Muscle of leg (tissue), 16 donors: ENCODE data around the gene SLC25A41. TPM values are rescaled to one million over a fixed set of nuclear protein-coding genes. Genes with fewer than 3 reads are reported as not detected.

ENCODE experiments used
- DNase-seq: peaks from one replicate; pipeline ENCODE4 v3.0.0; 2013
- H3K27ac ChIP-seq: one replicate; pipeline ENCODE4 v1.5.1; 2013; ENCODE audit warnings: mild to moderate bottlenecking, low read length, control low read depth
- H3K27me3 ChIP-seq: one replicate; pipeline ENCODE4 v1.6.1; 2013; ENCODE audit warnings: low read length; ENCODE audit not compliant: control insufficient read depth, insufficient read depth
- H3K36me3 ChIP-seq: one replicate; pipeline ENCODE4 v1.6.1; 2013; ENCODE audit warnings: low read length; ENCODE audit not compliant: control insufficient read depth, insufficient read depth
- H3K4me1 ChIP-seq: one replicate; pipeline ENCODE4 v1.6.1; 2013; ENCODE audit warnings: low read length; ENCODE audit not compliant: control insufficient read depth, insufficient read depth
- H3K4me3 ChIP-seq: one replicate; pipeline ENCODE4 v1.5.1; 2013; ENCODE audit warnings: low read length, control low read depth
- H3K9me3 ChIP-seq: replicated peaks from 2 replicates; pipeline ENCODE4 v1.6.1; 2013; ENCODE audit warnings: low read depth, low read length; ENCODE audit not compliant: control insufficient read depth
- WGBS: methylation state at CpG from one replicate; pipeline ENCODE4 v1.1.5; 2013; ENCODE audit warnings: missing lambda C conversion rate; ENCODE audit not compliant: insufficient coverage; 5-methylcytosine and 5-hydroxymethylcytosine counted together
- long read RNA-seq, 11 donors: transcript quantifications; one replicate each; lab custom pipeline, GENCODE V29; 2026
- polyA plus RNA-seq, 8 donors: library from polyadenylated mRNA; unstranded; fragments of 120-200 nt; gene quantifications; one replicate each; pipeline versions ENCODE4 v1.2.1 to v1.2.3, GENCODE V29; 2013; ENCODE audit warnings: inconsistent platforms in 1 of 8, low replicate concordance in 1 of 8; ENCODE audit not compliant: insufficient read length in 8 of 8, insufficient read depth in 1 of 8
- total RNA-seq: library from RNA; stranded (reverse); fragments of 120-200 nt; gene quantifications from one replicate; pipeline ENCODE4 v1.2.4, GENCODE V29; 2013

The SLC25A41 gene
- total RNA-seq (0.22 TPM), polyA plus RNA-seq (under 1 TPM; 0.19 to 0.71 (median 0.50) TPM)
- long read RNA-seq, donor 1, result 0 reads
- long read RNA-seq, donor 2, result 0 reads
- long read RNA-seq, donor 3, result 0 reads
- long read RNA-seq, donor 4, result 0 reads
- long read RNA-seq, donor 5, result 0 reads
- long read RNA-seq, donor 6, result 0 reads
- long read RNA-seq, donor 7, result 0 reads
- long read RNA-seq, donor 8, result 0 reads
- long read RNA-seq, donor 9, result 0 reads
- long read RNA-seq, donor 10, result 0 reads
- long read RNA-seq, donor 11, result 0 reads

DNA sequence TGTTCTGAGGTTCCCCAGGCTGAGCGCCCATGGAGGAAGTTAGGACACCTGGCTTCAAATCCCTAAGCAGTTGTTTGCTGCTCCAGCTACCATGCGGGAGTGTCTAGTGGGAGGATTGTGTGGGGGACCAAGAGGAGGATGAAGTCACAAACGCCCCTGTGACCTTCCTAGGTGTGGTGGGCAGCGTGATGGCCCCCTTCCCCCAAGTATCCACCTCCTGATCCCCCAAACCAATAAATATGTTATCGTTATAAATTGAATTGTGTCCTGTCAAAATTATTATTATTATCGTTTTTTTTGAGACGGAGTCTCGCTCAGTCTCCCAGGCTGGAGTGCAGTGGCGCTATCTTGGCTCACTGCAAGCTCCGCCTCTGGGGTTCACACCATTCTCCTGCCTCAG lies at the start of gene SLC25A41:
TSS of gene SLC25A41 (minus strand) at position 101 of the 400 bp plus-strand sequence. CDS start at position 31, 70 bp downstream.
- H3K4me3 ChIP-seq, result no peak within 1 kb of the TSS
- H3K36me3 ChIP-seq, result no peaks in the 10 kb centered on the region
- H3K27me3 ChIP-seq, result peaks cover 6% of the 10 kb centered on the region
- H3K4me1 ChIP-seq, result no peaks in the 10 kb centered on the region
- H3K9me3 ChIP-seq, result no peaks in the 10 kb centered on the region
- no peak for DNase-seq
- H3K27ac ChIP-seq, result no peak within 1 kb of the TSS
- 85% methylated on average over 6 of the region's 10 CpGs for WGBS

DNA sequence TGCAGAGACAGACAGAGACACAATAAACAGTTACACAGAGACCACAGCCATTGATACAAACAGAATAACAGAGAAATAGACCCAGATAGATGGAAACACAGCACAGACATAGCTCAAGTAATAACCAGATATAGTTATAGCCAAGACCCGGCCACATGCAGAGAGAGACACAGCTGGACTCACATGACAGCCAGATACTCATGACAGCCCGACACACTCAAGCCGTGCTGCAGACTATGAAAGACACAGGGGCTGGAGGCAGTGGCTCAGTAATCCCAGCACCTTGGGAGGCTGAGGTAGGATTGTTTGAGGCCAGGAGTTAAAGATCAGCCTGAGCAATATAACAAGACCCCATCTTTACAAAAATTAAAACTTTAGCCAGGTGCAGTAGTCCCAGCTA lies 49.7 kb upstream of the SLC25A41 start:
- no peak for DNase-seq
- Histone ChIP-seq H3K36me3 (no peaks in the 10 kb centered on the region), H3K4me1 (peaks cover 2% of the 10 kb centered on the region), H3K27me3 (peaks cover 10% of the 10 kb centered on the region), H3K27ac (no peak overlapping the region), H3K4me3 (no peak overlapping the region), H3K9me3 (no peaks in the 10 kb centered on the region)
- 40% methylated on average over 3 of the region's 3 CpGs for WGBS

DNA sequence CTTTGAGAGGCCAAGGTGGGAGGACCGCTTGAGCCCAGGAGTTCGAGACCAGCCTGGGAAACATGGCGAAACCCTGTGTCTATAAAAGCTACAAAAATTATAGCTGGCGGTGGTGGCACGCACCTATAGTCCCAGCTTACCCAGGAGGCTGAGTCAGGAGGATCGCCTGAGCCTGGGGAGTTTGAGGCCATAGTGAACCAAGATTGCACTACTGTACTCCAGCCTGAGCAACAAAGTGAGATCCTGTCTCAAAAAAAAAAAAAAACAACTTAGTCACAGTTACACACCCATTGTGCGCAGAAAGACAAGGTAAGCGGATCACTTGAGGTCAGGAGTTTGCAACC lies 48.8 kb upstream of the SLC25A41 start:
- 100% methylated on average over 2 of the region's 8 CpGs for WGBS
- H3K4me1 ChIP-seq, result peaks cover 2% of the 10 kb centered on the region
- H3K27me3 ChIP-seq, result peaks cover 13% of the 10 kb centered on the region

DNA sequence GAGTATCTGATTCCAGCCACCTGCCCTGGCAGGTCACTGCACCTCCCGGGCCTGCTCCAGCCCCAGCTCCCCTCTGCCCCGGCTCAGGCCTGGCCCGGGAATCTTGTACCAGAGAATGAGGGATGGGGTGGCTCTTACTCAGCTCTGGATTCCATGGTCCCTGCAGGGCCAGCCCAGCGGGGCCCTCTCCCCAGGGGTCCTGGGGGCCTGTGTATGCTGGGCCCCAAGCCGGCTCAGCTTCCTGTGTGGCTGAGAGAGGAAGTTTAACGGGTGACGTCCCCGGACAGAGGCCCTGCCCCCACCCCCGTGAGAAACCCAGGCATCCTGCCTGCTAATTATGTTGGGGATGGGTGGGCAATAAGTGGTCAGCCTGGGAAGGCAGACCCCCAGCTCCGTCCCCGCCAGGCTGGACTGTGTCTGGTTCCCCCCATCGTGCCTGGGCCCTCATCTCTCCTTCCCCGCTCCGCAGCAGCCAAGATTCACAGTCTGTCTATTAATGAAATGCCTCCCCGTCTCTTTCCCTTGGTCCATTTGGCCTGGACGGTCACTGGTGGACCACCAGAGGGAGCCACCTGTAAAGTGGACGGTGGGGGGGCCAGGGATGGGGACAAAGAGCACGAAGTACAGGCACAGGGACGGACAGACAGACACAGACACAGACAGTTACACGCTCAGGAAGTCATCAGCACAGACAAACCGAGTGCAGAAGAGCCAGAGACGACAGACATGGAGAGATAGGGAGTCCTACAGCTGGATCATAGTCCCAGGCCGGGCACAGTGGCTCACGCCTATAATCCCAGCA lies 48.2 kb upstream of the SLC25A41 start, which contains the start of gene DENND1C:
TSS of gene DENND1C (minus strand) at position 247 of the 802 bp plus-strand sequence. CDS start at position 155, 92 bp downstream.
- 37% methylated on average over 14 of the region's 24 CpGs for WGBS
- Histone ChIP-seq H3K4me1 (peaks cover 6% of the 10 kb centered on the region), H3K9me3 (no peaks in the 10 kb centered on the region), H3K27me3 (peaks cover 18% of the 10 kb centered on the region), H3K4me3 (peak within 1 kb of the TSS; percentile 22), H3K27ac (no peak within 1 kb of the TSS), H3K36me3 (no peaks in the 10 kb centered on the region)
- no peak for DNase-seq

More for the DNA sequence above, 48.8 kb upstream of the SLC25A41 start:
- Histone ChIP-seq H3K27ac (no peak overlapping the region), H3K4me3 (no peak overlapping the region), H3K36me3 (no peaks in the 10 kb centered on the region), H3K9me3 (no peaks in the 10 kb centered on the region)
- no peak for DNase-seq

DNA sequence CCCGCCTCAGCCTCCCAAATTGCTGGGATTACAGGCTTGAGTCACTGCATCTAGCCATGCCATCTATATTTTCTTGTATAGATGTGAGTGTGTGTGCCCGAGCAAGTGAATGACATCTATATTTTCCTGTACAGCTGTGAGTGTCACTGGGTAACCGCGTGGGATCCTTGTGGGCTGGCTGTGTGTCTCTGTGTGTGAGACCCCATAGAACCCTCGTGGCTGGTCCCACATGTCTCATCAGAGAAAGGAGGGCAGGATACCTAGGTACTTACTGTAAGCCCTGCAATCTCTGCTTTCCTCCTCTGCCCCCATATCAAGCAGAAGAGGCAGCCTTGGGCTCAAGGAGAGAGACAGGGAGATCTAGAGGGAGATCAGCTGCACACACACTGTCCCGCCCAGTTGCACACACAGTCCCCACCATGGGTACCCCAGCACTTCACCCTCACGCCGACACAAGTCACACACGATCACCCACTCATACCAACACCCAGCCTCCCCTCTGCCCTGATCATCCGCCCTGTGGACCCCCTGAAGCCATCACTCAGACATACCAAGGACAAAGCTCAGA lies 47.4 kb upstream of the SLC25A41 start:
- H3K27me3 ChIP-seq, result peaks cover 26% of the 10 kb centered on the region
- no peaks in the 10 kb centered on the region for H3K9me3 ChIP-seq
- no peaks in the 10 kb centered on the region for H3K36me3 ChIP-seq
- no peak for DNase-seq
- no peak overlapping the region for H3K4me3 ChIP-seq
- H3K27ac ChIP-seq, result no peak overlapping the region
- 87% methylated on average over 3 of the region's 10 CpGs for WGBS
- peaks cover 13% of the 10 kb centered on the region for H3K4me1 ChIP-seq

DNA sequence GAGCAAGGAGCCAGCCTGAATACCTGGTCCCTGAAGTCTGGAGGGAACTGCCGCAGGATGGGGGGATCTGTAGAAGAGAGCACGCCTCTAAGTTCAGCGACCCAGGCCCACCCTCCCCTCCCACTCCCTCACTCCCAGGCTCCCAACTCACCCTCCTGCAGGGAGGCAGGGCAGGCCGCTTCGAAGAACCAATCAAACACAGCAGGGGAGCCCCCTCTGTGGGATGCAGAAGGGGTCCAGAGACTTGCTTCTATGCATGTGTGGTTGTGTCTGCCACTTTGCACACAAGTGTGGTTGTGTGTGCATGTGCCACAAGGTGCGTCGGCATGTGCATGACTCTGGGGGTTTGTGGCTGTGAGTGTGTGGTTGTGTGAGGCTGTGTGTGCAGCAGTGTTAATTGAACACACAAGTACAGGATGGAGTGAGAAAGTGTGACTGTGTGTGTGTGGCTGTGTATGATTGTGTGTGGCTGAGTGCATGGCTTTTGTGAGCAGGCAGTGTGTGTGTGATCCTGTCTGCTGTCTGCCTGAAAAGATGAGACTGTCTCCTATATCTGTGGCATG lies 46.4 kb upstream of the SLC25A41 start:
- WGBS, result 85% methylated on average over 2 of the region's 7 CpGs
- no peak for DNase-seq
- H3K36me3 ChIP-seq, result no peaks in the 10 kb centered on the region
- no peak overlapping the region for H3K27ac ChIP-seq
- H3K9me3 ChIP-seq, result no peaks in the 10 kb centered on the region
- no peak overlapping the region for H3K4me3 ChIP-seq
- peaks cover 19% of the 10 kb centered on the region for H3K4me1 ChIP-seq
- peaks cover 36% of the 10 kb centered on the region for H3K27me3 ChIP-seq

DNA sequence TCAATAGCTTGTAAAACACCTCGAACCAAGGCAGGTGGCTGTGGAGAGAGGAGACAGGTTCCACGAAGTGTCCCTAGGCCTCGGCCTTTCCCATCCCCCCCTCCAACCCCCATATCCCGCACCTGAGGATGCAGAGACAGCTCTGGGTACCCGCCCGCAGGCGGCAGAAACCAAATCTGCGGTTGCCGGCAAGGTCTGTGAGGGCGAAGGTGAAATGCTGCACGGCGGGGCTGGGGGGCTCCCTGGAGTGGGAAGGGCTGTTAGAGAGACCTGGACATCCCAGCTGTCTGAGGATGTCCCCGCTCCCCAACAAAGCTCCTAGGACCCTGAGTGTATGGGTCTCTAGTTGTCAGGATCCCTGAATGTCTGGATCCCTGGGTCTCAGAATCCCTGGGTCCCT lies 45.3 kb upstream of the SLC25A41 start:
- no peak overlapping the region for H3K4me3 ChIP-seq
- no peak overlapping the region for H3K27ac ChIP-seq
- H3K9me3 ChIP-seq, result no peaks in the 10 kb centered on the region
- peaks cover 19% of the 10 kb centered on the region for H3K4me1 ChIP-seq
- no peaks in the 10 kb centered on the region for H3K36me3 ChIP-seq
- H3K27me3 ChIP-seq, result peaks cover 38% of the 10 kb centered on the region
- no peak for DNase-seq
- 91% methylated on average over 8 of the region's 13 CpGs for WGBS

DNA sequence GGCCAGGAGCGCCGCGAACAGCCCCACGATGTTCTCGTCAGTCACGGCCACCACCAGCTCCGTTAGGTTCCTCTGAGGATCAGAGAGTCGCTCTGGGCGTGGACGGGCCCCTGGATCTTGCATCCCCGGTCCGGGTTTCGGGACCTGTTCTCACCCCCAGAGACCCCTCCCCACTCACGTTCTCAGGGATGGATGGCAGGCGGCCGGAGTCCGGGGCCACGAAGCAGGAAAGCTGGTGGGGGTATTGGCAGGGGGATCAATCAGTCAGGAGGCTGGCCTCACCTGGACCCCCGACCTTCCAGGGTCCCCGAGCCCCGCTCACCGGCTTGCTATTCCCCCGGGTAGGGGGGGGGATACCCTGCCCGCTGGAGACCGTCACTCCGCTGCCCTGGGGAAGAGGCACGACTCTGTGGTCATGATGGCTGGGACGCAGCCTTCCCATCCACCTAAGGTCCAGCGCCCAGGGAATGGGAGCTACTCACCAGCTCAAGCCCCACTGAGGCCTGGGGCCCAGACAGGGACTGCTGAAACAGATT lies 43.4 kb upstream of the SLC25A41 start:
- H3K36me3 ChIP-seq, result no peaks in the 10 kb centered on the region
- no peak for DNase-seq
- peaks cover 19% of the 10 kb centered on the region for H3K4me1 ChIP-seq
- peaks cover 40% of the 10 kb centered on the region for H3K27me3 ChIP-seq
- H3K4me3 ChIP-seq, result no peak overlapping the region
- H3K9me3 ChIP-seq, result no peaks in the 10 kb centered on the region
- WGBS, result 16% methylated on average over 17 of the region's 29 CpGs
- H3K27ac ChIP-seq, result no peak overlapping the region

DNA sequence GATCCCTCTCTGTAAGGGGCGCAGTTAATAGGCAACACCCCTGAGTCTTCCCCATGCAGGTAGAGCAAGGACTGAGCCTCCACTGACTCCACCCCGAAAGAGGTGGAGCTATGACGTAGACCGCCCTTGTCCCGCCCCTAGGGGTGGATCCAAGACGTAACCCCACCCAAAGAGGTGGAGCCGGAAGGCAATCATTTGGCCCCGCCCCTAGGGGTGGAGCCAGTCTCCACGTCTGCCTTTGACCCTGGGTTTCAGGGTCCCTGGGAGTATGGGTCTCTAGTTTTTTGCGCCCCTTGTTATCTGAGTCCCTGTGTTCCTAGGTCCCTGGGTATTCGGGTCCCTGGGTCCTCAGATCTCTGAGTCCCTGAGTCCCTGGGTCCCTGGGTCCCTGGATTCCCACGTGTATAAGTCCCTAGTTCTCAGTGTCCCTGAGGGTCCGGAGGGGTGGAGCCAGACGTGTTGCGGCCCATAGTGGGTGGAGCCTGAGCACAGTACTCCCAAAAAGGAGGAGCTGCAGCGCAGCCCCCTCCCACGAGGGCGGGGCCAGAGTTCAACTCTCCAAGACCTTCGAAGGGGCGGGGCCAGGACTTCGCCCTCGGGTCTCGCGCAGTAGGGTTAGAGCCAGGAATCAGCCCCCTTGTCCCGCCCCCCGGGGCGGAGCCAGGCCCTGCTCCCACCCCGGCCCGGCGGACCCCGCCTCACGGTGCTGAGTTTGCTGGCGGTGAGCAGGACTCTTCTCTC lies 42.8 kb upstream of the SLC25A41 start:
- Histone ChIP-seq H3K9me3 (no peaks in the 10 kb centered on the region), H3K4me3 (no peak overlapping the region), H3K27me3 (peaks cover 40% of the 10 kb centered on the region), H3K27ac (no peak overlapping the region), H3K36me3 (no peaks in the 10 kb centered on the region), H3K4me1 (peaks cover 17% of the 10 kb centered on the region)
- peak; percentile 37 for DNase-seq
- 4% methylated on average over 29 of the region's 33 CpGs for WGBS
